Mesenchymal stem cell (in vitro differentiated cells and primary cell): ENCODE data around the gene CMTR2.
"Not testable (repeated sequence)": the region's sequence is repeated elsewhere in the genome, so short reads cannot be mapped to it uniquely, and the experiment has no call there.

Experiments used
- DNase-seq: peaks from one replicate; pipeline ENCODE4 v3.0.0-alpha.2; 2013
- H2AFZ ChIP-seq: one replicate; pipeline ENCODE4 v1.6.1; 2013; ENCODE audit warnings: low read depth, mild to moderate bottlenecking, control low read depth, inconsistent platforms, low read length, moderate library complexity
- H2AK5ac ChIP-seq: 2 replicates; pipeline ENCODE4 v1.6.1; 2013; ENCODE audit warnings: low read length, moderate library complexity, mild to moderate bottlenecking, inconsistent platforms; ENCODE audit not compliant: severe bottlenecking
- H2BK120ac ChIP-seq: one replicate; pipeline ENCODE4 v1.6.1; 2013; ENCODE audit warnings: low read depth, mild to moderate bottlenecking, inconsistent platforms, low read length, moderate library complexity
- H2BK12ac ChIP-seq, 2 experiments: one replicate each; pipeline ENCODE4 v1.6.1; 2013; ENCODE audit warnings: inconsistent platforms in 2 of 2, low read length in 2 of 2, mild to moderate bottlenecking in 2 of 2, moderate library complexity in 2 of 2, control low read depth in 1 of 2
- H2BK15ac ChIP-seq: one replicate; pipeline ENCODE4 v1.6.1; 2013; ENCODE audit warnings: mild to moderate bottlenecking, low read depth, inconsistent platforms; ENCODE audit not compliant: poor library complexity, severe bottlenecking
- H2BK5ac ChIP-seq: 2 replicates; pipeline ENCODE4 v1.6.1; 2013; ENCODE audit warnings: low read depth, mild to moderate bottlenecking, low read length, control low read depth, inconsistent platforms; ENCODE audit not compliant: poor library complexity, severe bottlenecking
- H3K14ac ChIP-seq, 2 experiments: one replicate each; pipeline ENCODE4 v1.6.1; 2013; ENCODE audit warnings: inconsistent platforms in 2 of 2, low read length in 2 of 2, control low read depth in 1 of 2, mild to moderate bottlenecking in 1 of 2, moderate library complexity in 1 of 2
- H3K18ac ChIP-seq, 2 experiments: one replicate each; pipeline ENCODE4 v1.6.1; 2013; ENCODE audit warnings: inconsistent platforms in 2 of 2, low read length in 2 of 2, control low read depth in 1 of 2, low read depth in 1 of 2, mild to moderate bottlenecking in 1 of 2
- H3K23ac ChIP-seq, 2 experiments: one replicate each; pipeline ENCODE4 v1.6.1; 2013; ENCODE audit warnings: inconsistent platforms in 2 of 2, low read length in 2 of 2, mild to moderate bottlenecking in 2 of 2, moderate library complexity in 2 of 2, control low read depth in 1 of 2
- H3K27ac ChIP-seq: 2 replicates; pipeline ENCODE4 v1.5.1; 2013; ENCODE audit warnings: mild to moderate bottlenecking, moderate library complexity, low read length, control low read depth, inconsistent platforms; ENCODE audit not compliant: poor library complexity, severe bottlenecking
- H3K27me3 ChIP-seq, 2 experiments: 2 replicates each; pipeline versions ENCODE4 v1.6.1 to v1.7.0; 2013; ENCODE audit warnings: low read length in 2 of 2, mild to moderate bottlenecking in 2 of 2, moderate library complexity in 2 of 2, control low read depth in 1 of 2, inconsistent platforms in 1 of 2; ENCODE audit not compliant: control insufficient read depth in 1 of 2, insufficient read depth in 1 of 2
- H3K36me3 ChIP-seq, 2 experiments: 2 replicates each; pipeline versions ENCODE4 v1.6.1 to v1.7.0; 2013; ENCODE audit warnings: low read length in 2 of 2, control low read depth in 1 of 2, inconsistent platforms in 1 of 2, low read depth in 1 of 2, mild to moderate bottlenecking in 1 of 2; ENCODE audit not compliant: insufficient read depth in 2 of 2, control insufficient read depth in 1 of 2
- H3K4ac ChIP-seq, 2 experiments: one replicate each; pipeline ENCODE4 v1.6.1; 2013; ENCODE audit warnings: inconsistent platforms in 2 of 2, low read length in 2 of 2, mild to moderate bottlenecking in 2 of 2, moderate library complexity in 2 of 2, control low read depth in 1 of 2, low read depth in 1 of 2
- H3K4me1 ChIP-seq: 2 replicates; pipeline ENCODE4 v1.6.1; 2013; ENCODE audit warnings: low read depth, low read length, control low read depth; ENCODE audit not compliant: control insufficient read depth, insufficient read depth
- H3K4me2 ChIP-seq: 2 replicates; pipeline ENCODE4 v1.6.1; 2013; ENCODE audit warnings: low read length, mild to moderate bottlenecking, inconsistent platforms; ENCODE audit not compliant: poor library complexity, severe bottlenecking
- H3K4me3 ChIP-seq, 2 experiments: 2 replicates each; pipeline versions ENCODE4 v1.5.1 to v1.7.0; 2013; ENCODE audit warnings: low read length in 2 of 2, mild to moderate bottlenecking in 2 of 2, control low read depth in 1 of 2, low read depth in 1 of 2; ENCODE audit not compliant: insufficient read depth in 1 of 2
- H3K79me1 ChIP-seq: replicated peaks from 2 replicates; pipeline ENCODE4 v1.6.1; 2013; ENCODE audit warnings: mild to moderate bottlenecking, control low read depth, low read length, inconsistent platforms; ENCODE audit not compliant: poor library complexity, severe bottlenecking
- H3K9ac ChIP-seq: 2 replicates; pipeline ENCODE4 v1.7.0; 2013; ENCODE audit warnings: mild to moderate bottlenecking, low read length, moderate library complexity
- H3K9me3 ChIP-seq: 2 replicates; pipeline ENCODE4 v1.7.0; 2013; ENCODE audit warnings: mild to moderate bottlenecking, low read length; ENCODE audit not compliant: control insufficient read depth
- H4K8ac ChIP-seq: one replicate; pipeline ENCODE4 v1.6.1; 2013; ENCODE audit warnings: inconsistent platforms, mild to moderate bottlenecking, low read length, moderate library complexity
- H4K91ac ChIP-seq: one replicate; pipeline ENCODE4 v1.6.1; 2013; ENCODE audit warnings: mild to moderate bottlenecking, low read length, inconsistent platforms
- WGBS: methylation state at CpG from one replicate; pipeline ENCODE4 v1.1.7; 2013; ENCODE audit warnings: mixed read lengths; 5-methylcytosine and 5-hydroxymethylcytosine counted together

Gene CMTR2

GRCh38 chr16:71292095-71292494 is 2.9 kb upstream of the CMTR2 start:
- H2BK12ac ChIP-seq, H3K27me3 ChIP-seq, H3K4me3 ChIP-seq, H2BK120ac ChIP-seq, H3K23ac ChIP-seq, H2BK5ac ChIP-seq, H3K14ac ChIP-seq, H3K36me3 ChIP-seq, H3K27ac ChIP-seq, H3K4me2 ChIP-seq, H4K91ac ChIP-seq, H2BK15ac ChIP-seq, H3K9me3 ChIP-seq, H2AFZ ChIP-seq, H2AK5ac ChIP-seq, H3K18ac ChIP-seq, H3K4me1 ChIP-seq, H3K79me1 ChIP-seq, H3K9ac ChIP-seq, DNase-seq, H3K4ac ChIP-seq, H4K8ac ChIP-seq: not testable (repeated sequence)
- 53% methylated on average over 3 of the region's 3 CpGs for WGBS

GRCh38 chr16:71289732-71290062 is 495 bp upstream of the CMTR2 start:
- Histone ChIP-seq H4K91ac (no peak overlapping the region), H3K27ac (peak overlapping the region; percentile 62), H3K79me1 (peaks cover 7% of the 10 kb centered on the region), H3K9ac (peak overlapping the region; percentile 93), H2BK15ac (no peak overlapping the region), H3K4me2 (no peak overlapping the region), H3K23ac (no peak overlapping the region), H3K4me3 (peak overlapping the region; percentile 37 to 91), H3K18ac (peak overlapping the region in 1 of 2 experiments; percentile 95), H3K36me3 (peaks cover 0 to 27% of the 10 kb centered on the region in 2 experiments), H2AFZ (no peak overlapping the region), H2AK5ac (no peak overlapping the region), H3K27me3 (peaks cover 0 to 6% of the 10 kb centered on the region in 2 experiments), H2BK12ac (no peak overlapping the region), H2BK120ac (no peak overlapping the region), H3K4ac (no peak overlapping the region), H3K9me3 (no peaks in the 10 kb centered on the region), H2BK5ac (no peak overlapping the region), H3K4me1 (peaks cover 5% of the 10 kb centered on the region), H3K14ac (no peak overlapping the region), H4K8ac (no peak overlapping the region)
- DNase-seq: no peak
- WGBS: 82% methylated on average over 1 of the region's 2 CpGs

- H2BK15ac ChIP-seq: no peak overlapping the region
- H3K9me3 ChIP-seq: no peaks in the 10 kb centered on the region
- H2BK5ac ChIP-seq: no peak overlapping the region
- peak overlapping the region; percentile 72 for H4K8ac ChIP-seq
- peaks cover 0 to 39% of the 10 kb centered on the region in 2 experiments for H3K36me3 ChIP-seq
- peaks cover 12% of the 10 kb centered on the region for H3K79me1 ChIP-seq
- no peak overlapping the region for H3K23ac ChIP-seq
- peak overlapping the region; percentile 76 for H2BK120ac ChIP-seq
- peak overlapping the region; percentile 91 to 95 for H3K18ac ChIP-seq
- H2BK12ac ChIP-seq: no peak overlapping the region
- WGBS: 8% methylated on average over 3 of the region's 3 CpGs
- H3K14ac ChIP-seq: no peak overlapping the region
- peaks cover 0 to 6% of the 10 kb centered on the region in 2 experiments for H3K27me3 ChIP-seq
- H2AFZ ChIP-seq: no peak overlapping the region
- H3K4me1 ChIP-seq: peaks cover 5% of the 10 kb centered on the region
- no peak overlapping the region for H2AK5ac ChIP-seq
- DNase-seq: no peak
- peak overlapping the region; percentile 75 for H3K4me2 ChIP-seq
- peak overlapping the region; percentile 39 to 71 for H3K4ac ChIP-seq
- peak overlapping the region; percentile 94 for H3K27ac ChIP-seq
- H3K9ac ChIP-seq: peak overlapping the region; percentile 93
- H4K91ac ChIP-seq: no peak overlapping the region
- H3K4me3 ChIP-seq: peak overlapping the region; percentile 74 to 91
These were observed 672 bp downstream of the CMTR2 start for GRCh38 chr16:71288570-71288889.

- Histone ChIP-seq H3K27me3 (peaks cover 0 to 2% of the 10 kb centered on the region in 2 experiments), H4K91ac (no peak overlapping the region), H3K23ac (no peak overlapping the region), H3K18ac (peak overlapping the region in 1 of 2 experiments; percentile 50), H2BK15ac (no peak overlapping the region), H4K8ac (peak overlapping the region; percentile 63), H2BK120ac (no peak overlapping the region), H2BK5ac (no peak overlapping the region), H3K9ac (peak overlapping the region; percentile 93), H3K14ac (peak overlapping the region in 1 of 2 experiments; percentile 38), H3K27ac (no peak overlapping the region), H3K36me3 (peaks cover 0 to 44% of the 10 kb centered on the region in 2 experiments), H3K79me1 (peaks cover 12% of the 10 kb centered on the region), H3K4ac (no peak overlapping the region), H2AK5ac (no peak overlapping the region), H2BK12ac (no peak overlapping the region), H3K4me1 (peaks cover 5% of the 10 kb centered on the region), H3K9me3 (no peaks in the 10 kb centered on the region), H3K4me3 (peak overlapping the region in 1 of 2 experiments; percentile 91), H2AFZ (no peak overlapping the region), H3K4me2 (peak overlapping the region; percentile 44)
- no peak for DNase-seq
- WGBS: 78% methylated on average over 3 of the region's 3 CpGs
These were observed 1.3 kb downstream of the CMTR2 start for GRCh38 chr16:71287911-71288310.
